GM23338 (cell line): ENCODE results near the gene SLC18A2.

Experiments used
- JUNB ChIP-seq: IDR thresholded peaks from one replicate; pipeline ENCODE4 v1.6.1; 2016; ENCODE audit warnings: antibody characterized with exemption; ENCODE audit not compliant: unreplicated experiment
- TF ChIP-seq, protein P1 (sequence below), 2 experiments: fragments of 200-600 bp in 1 of 2; sonication (generic) in 1 of 2; conservative IDR thresholded peaks; 2 replicates each; pipeline versions ENCODE4 v1.5.1 to v1.6.1; 2016 to 2017; ENCODE audit warnings: antibody characterized with exemption in 2 of 2, low read depth in 2 of 2, mild to moderate bottlenecking in 2 of 2, moderate library complexity in 1 of 2

DNA sequence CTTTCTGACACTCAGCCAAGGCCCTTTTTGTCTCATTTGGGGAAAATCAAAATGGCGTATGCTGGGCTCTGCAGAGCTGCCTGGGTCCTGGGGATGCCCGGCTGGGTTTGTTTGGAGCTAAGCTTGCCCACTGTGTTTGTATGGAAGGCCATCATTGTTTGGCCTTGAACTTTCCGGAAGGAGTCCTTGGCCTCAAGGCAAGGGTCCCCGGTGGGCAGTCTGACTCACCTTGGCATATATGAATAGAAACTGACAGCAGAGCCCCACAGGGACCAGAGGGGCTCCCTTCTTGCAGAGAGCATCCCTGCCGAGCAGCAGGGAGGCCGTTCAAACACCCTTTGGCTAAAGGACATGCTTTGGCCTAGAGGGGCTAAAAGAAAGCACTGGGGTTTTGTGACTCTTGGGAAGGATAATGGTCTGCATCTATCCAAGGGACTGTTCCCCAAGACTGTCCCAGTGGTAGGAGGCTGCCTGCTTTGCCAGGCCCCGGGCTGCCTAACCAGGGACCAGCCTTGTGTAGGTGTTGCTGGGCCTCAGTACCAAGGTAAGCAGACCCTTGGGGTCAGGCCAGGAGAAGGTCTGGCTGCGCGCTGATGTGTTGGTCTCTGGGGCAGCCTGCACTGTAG is 15.0 kb downstream of the SLC18A2 start:
- TF ChIP-seq, protein P1, sequence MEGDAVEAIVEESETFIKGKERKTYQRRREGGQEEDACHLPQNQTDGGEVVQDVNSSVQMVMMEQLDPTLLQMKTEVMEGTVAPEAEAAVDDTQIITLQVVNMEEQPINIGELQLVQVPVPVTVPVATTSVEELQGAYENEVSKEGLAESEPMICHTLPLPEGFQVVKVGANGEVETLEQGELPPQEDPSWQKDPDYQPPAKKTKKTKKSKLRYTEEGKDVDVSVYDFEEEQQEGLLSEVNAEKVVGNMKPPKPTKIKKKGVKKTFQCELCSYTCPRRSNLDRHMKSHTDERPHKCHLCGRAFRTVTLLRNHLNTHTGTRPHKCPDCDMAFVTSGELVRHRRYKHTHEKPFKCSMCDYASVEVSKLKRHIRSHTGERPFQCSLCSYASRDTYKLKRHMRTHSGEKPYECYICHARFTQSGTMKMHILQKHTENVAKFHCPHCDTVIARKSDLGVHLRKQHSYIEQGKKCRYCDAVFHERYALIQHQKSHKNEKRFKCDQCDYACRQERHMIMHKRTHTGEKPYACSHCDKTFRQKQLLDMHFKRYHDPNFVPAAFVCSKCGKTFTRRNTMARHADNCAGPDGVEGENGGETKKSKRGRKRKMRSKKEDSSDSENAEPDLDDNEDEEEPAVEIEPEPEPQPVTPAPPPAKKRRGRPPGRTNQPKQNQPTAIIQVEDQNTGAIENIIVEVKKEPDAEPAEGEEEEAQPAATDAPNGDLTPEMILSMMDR (conservative IDR thresholded peaks at IDR 0.05; ENCODE audit: low read depth in 2 of 2) = no peak
- no peak for TF ChIP-seq JUNB
